Esophagus squamous epithelium (tissue), 5 donors: ENCODE data around the gene COMMD9. TPM values are rescaled to one million over a fixed set of nuclear protein-coding genes. Genes with fewer than 3 reads are reported as not detected.

ENCODE experiments used
- DNase-seq: peaks from one replicate; lab custom pipeline; 2025; lab: John Stamatoyannopoulos, UW
- H3K27ac ChIP-seq, 4 donors: fragments of 200-600 bp; sonication (generic); one replicate each; pipeline ENCODE4 v1.5.1; 2016 to 2019; ENCODE audit warnings: mild to moderate bottlenecking in 1 of 4
- H3K27me3 ChIP-seq, 4 donors: fragments of 200-600 bp; sonication (generic); 1 replicate in 3 of 4; 2 replicates in 1 of 4; pipeline versions ENCODE4 v1.5.1 to v1.6.0; 2017 to 2021; ENCODE audit warnings: antibody characterized with exemption in 1 of 4
- H3K36me3 ChIP-seq, 3 donors: fragments of 200-600 bp; sonication (generic); one replicate each; pipeline ENCODE4 v1.5.1; 2016 to 2019
- H3K4me1 ChIP-seq, 3 donors: fragments of 200-600 bp; sonication (generic); one replicate each; pipeline ENCODE4 v1.5.1; 2017 to 2019
- H3K4me3 ChIP-seq, 4 donors: fragments of 200-600 bp; sonication (generic); 1 replicate in 3 of 4; 2 replicates in 1 of 4; pipeline ENCODE4 v1.5.1; 2016 to 2019; ENCODE audit warnings: mild to moderate bottlenecking in 2 of 4, moderate library complexity in 1 of 4
- H3K9me3 ChIP-seq, 3 donors: fragments of 200-600 bp; sonication (generic); one replicate each; pipeline ENCODE4 v1.5.1; 2016 to 2019
- POLR2A ChIP-seq, 4 donors: fragments of 450-650 bp; IDR thresholded peaks; one replicate each; pipeline ENCODE4 v1.6.1; 2017; ENCODE audit warnings: antibody characterized with exemption in 4 of 4, mild to moderate bottlenecking in 4 of 4, moderate library complexity in 3 of 4
- WGBS, 2 donors: methylation state at CpG; one replicate each; pipeline ENCODE4 v1.1.5; 2018; 5-methylcytosine and 5-hydroxymethylcytosine counted together
- intact Hi-C: fragments of 100-400 bp; cut with DNase I; formaldehyde crosslinking; loops from one replicate; pipeline ENCODE4 v1.15.0; 2022
- total RNA-seq, 4 donors: library from RNA; depleted of rRNA; stranded (reverse); fragments of >200 nt; gene quantifications; one replicate each; pipeline ENCODE4 v1.1.0, GENCODE V29; 2016
- TF ChIP-seq, protein P1 (sequence below), 6 experiments: fragments of 450-650 bp in 4 of 6; fragments of 200-600 bp in 2 of 6; sonication (generic) in 2 of 6; IDR thresholded peaks; one replicate each; pipeline ENCODE4 v1.5.1; 2016 to 2019; ENCODE audit warnings: antibody characterized with exemption in 6 of 6, mild to moderate bottlenecking in 4 of 6, moderate library complexity in 4 of 6
- donor health status: DM: yes; HTN: yes; CAD: no.

Gene COMMD9
- total RNA-seq, 4 donors from 2014 or later: 25.9 to 37.9 (median 37.1) TPM

DNA sequence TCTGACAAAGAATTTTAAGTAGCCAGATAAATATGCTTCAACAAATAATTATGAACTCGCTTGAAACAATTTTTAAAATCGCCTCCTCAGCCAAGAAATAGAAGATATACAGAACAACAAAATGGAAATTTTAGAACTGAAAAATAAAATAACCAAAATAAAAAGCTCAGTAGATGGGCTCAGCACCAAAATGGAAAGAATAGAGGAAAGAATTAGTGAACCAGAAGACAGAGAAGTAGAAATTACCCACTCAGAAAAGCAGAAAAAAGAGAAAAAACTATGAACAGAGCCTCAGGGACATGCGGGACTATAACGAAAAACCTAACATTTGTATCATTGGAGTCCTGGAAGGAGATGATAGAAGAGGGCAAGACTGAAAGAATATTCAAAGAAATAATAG lies 7.4 kb downstream of the COMMD9 start:
- Histone ChIP-seq H3K9me3 (no peaks in the 10 kb centered on the region), H3K36me3 (peaks cover 6 to 40% (median 7%) of the 10 kb centered on the region in 3 donors), H3K4me3 (no peak overlapping the region), H3K27me3 (no peaks in the 10 kb centered on the region), H3K4me1 (peaks cover 0 to 5% (median 0%) of the 10 kb centered on the region in 3 donors), H3K27ac (no peak overlapping the region)
- TF ChIP-seq, protein P1, sequence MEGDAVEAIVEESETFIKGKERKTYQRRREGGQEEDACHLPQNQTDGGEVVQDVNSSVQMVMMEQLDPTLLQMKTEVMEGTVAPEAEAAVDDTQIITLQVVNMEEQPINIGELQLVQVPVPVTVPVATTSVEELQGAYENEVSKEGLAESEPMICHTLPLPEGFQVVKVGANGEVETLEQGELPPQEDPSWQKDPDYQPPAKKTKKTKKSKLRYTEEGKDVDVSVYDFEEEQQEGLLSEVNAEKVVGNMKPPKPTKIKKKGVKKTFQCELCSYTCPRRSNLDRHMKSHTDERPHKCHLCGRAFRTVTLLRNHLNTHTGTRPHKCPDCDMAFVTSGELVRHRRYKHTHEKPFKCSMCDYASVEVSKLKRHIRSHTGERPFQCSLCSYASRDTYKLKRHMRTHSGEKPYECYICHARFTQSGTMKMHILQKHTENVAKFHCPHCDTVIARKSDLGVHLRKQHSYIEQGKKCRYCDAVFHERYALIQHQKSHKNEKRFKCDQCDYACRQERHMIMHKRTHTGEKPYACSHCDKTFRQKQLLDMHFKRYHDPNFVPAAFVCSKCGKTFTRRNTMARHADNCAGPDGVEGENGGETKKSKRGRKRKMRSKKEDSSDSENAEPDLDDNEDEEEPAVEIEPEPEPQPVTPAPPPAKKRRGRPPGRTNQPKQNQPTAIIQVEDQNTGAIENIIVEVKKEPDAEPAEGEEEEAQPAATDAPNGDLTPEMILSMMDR (IDR thresholded peaks at IDR 0.05): no peak
- no peak for TF ChIP-seq POLR2A (IDR thresholded peaks at IDR 0.05)
- no peak for DNase-seq
- intact Hi-C loops: no loop called here
- WGBS, 2 donors: 75 to 96% methylated on average over 4 of the region's 4 CpGs

DNA sequence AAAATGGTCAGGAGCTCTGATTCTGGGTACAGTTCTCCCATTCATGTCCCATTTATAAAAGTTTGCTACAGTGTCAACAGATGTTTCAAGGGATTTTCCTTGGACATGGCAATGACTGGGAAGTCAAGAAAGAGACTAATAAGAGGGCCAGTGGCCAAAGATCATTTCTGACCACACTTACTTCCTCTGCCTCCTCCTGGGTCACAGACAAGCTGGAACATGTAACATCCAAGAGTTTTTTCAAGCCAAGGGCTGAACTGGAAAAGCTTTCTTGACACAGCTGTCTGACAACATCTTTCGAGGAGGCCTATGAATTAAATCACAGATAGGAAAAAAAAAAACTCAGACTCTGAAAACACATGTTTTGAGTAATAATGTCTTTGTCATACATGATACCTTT lies 8.7 kb downstream of the COMMD9 start:
- no peaks in the 10 kb centered on the region for H3K27me3 ChIP-seq
- intact Hi-C loops: no loop called here
- no peak overlapping the region for H3K27ac ChIP-seq
- TF ChIP-seq POLR2A (IDR thresholded peaks at IDR 0.05): no peak
- TF ChIP-seq, protein P1 (IDR thresholded peaks at IDR 0.05): no peak
- 38 to 47% methylated on average over 1 of the region's 1 CpG for WGBS, 2 donors
- peaks cover 0 to 5% (median 0%) of the 10 kb centered on the region in 3 donors for H3K4me1 ChIP-seq
- H3K9me3 ChIP-seq: no peaks in the 10 kb centered on the region
- no peak for DNase-seq
- no peak overlapping the region for H3K4me3 ChIP-seq
- peaks cover 6 to 54% (median 7%) of the 10 kb centered on the region in 3 donors for H3K36me3 ChIP-seq

DNA sequence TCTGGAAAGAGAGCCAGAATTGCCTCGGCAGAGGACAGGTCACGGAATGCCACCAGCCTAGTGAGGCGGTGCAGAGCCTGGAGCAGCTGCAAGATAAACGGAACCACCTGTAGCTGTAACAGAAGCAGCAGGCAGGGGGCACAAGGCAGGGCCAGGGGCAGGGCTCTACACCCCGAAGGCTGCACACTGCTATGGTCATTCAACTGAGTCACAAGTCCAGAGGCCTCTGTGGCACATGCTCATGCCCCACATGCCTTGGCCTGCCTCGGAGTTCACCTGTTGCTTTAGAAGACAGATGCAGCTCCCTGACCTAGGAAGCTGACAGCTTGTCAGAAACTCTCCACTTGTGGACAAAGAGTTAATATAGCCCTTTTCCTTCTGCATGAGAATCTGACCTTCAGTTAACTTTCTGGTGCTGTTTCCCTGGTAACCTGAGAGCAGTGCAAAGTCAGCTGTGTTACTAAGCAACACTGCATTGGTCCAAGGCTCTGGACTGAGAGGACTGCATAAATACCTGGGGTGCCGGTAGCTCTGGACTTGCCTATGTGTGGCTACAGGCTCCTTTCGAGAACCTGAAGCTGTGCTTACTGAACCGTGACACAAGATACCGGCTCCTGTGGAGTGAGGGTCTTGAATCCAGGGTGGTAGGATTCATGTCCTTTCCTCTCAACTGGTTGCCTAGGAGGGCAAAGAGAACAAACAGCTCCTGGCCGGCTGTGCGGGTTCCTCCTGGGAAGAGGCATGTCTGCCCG lies 10.5 kb downstream of the COMMD9 start:
- peaks cover 6 to 71% (median 10%) of the 10 kb centered on the region in 3 donors for H3K36me3 ChIP-seq
- H3K27ac ChIP-seq: no peak overlapping the region
- no peaks in the 10 kb centered on the region for H3K27me3 ChIP-seq
- 78 to 83% methylated on average over 6 to 12 of the region's 13 CpGs for WGBS, 2 donors
- no peak for DNase-seq
- intact Hi-C loops: no loop called here
- peaks cover 0 to 5% (median 0%) of the 10 kb centered on the region in 3 donors for H3K4me1 ChIP-seq
- H3K9me3 ChIP-seq: no peaks in the 10 kb centered on the region
- H3K4me3 ChIP-seq: no peak overlapping the region
- TF ChIP-seq, protein P1 (IDR thresholded peaks at IDR 0.05): no peak
- TF ChIP-seq POLR2A (IDR thresholded peaks at IDR 0.05): no peak

- intact Hi-C loops: no loop called here
- no peaks in the 10 kb centered on the region for H3K9me3 ChIP-seq
- TF ChIP-seq, protein P1 (IDR thresholded peaks at IDR 0.05): no peak
- TF ChIP-seq POLR2A (IDR thresholded peaks at IDR 0.05): no peak
- H3K27me3 ChIP-seq: no peaks in the 10 kb centered on the region
- H3K27ac ChIP-seq: no peak overlapping the region
- no peak overlapping the region for H3K4me3 ChIP-seq
- DNase-seq: no peak
- H3K36me3 ChIP-seq: peaks cover 6 to 91% (median 16%) of the 10 kb centered on the region in 3 donors
- no peaks in the 10 kb centered on the region for H3K4me1 ChIP-seq
- WGBS, 2 donors: 87 to 95% methylated on average over 3 of the region's 7 CpGs
Observed at GRCh38 chr11:36274414-36274813, 14.8 kb downstream of the COMMD9 start.

DNA sequence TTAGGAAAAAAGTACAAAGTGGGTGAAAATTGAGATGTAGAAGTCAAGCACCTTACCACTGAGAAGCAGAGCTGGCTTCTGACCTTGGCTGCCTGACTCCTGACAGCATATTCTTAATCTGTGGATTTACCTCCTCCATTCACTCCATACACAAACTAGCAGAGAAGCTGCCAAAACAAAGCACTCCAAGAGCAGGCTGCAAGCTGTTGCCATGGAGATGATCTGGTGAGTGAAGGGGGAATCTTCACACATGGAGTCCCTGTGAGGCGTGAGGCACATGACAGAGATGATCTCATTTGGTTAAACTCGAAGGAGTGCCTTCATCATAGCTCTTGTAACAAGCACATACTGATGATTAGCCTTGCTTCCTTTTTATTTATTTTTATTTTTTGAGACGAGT lies 16.1 kb downstream of the COMMD9 start:
- H3K9me3 ChIP-seq: no peaks in the 10 kb centered on the region
- peaks cover 0 to 79% (median 9%) of the 10 kb centered on the region in 3 donors for H3K36me3 ChIP-seq
- no peak for DNase-seq
- H3K4me1 ChIP-seq: no peaks in the 10 kb centered on the region
- no peak overlapping the region for H3K27ac ChIP-seq
- intact Hi-C loops: no loop called here
- WGBS, 2 donors: 77 to 78% methylated on average over 3 of the region's 3 CpGs
- H3K27me3 ChIP-seq: no peaks in the 10 kb centered on the region
- TF ChIP-seq POLR2A (IDR thresholded peaks at IDR 0.05): no peak
- TF ChIP-seq, protein P1 (IDR thresholded peaks at IDR 0.05): no peak
- no peak overlapping the region for H3K4me3 ChIP-seq
